OCI-LY3 (cell line): ENCODE results near the gene MYL5.

Experiments
- EZH2phosphoT487 ChIP-seq: fragments of 200-600 bp; shearing (Covaris generic); IDR thresholded peaks from 2 replicates; pipeline ENCODE4 v1.6.1; 2018; ENCODE audit warnings: antibody characterized with exemption, mixed run types, low read depth
- TF ChIP-seq, protein P1 (sequence below): fragments of 200-600, 300-600 bp; sonication (generic); IDR thresholded peaks from 2 replicates; pipeline ENCODE4 v1.5.1; 2014; ENCODE audit warnings: antibody characterized with exemption, low read length, low read depth

DNA sequence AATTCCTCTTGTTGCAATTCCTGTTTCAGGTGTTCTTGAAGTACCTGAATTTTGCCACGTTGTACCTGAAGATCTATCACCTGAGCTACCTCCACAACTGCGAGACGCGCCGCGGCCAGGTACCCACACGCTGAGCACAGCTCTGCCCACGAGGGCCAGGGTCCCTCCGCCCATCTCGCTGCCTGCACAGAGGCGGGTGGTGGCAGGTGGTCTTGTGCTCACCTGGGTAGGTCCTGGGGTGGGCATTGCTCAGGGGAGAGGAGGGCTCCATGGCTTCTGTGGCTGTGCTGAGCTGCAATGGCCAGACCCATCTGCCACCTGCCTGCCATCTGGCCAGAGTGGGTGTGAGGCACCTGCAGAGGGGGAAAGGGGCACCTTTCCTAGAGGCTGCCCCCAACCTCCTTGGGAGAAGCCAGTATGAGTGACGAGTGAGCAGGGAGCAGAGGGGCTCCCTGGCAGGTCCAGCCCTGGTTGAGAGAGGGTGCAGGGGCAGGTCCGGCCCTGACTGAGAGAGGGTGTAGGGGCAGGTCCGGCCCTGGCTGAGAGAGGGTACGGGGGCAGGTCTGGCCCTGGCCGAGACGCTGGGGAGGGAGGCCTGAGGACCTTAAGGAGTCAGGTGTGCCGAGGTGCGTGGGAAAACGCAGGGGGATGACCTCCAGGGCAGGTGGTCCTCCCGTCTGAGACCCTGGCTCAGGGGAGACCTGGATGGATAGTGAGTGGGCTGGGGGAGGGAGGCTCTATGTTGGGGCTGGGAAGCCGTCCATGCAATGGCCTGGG, 38.3 kb upstream of the MYL5 start:
- TF ChIP-seq, protein P1, sequence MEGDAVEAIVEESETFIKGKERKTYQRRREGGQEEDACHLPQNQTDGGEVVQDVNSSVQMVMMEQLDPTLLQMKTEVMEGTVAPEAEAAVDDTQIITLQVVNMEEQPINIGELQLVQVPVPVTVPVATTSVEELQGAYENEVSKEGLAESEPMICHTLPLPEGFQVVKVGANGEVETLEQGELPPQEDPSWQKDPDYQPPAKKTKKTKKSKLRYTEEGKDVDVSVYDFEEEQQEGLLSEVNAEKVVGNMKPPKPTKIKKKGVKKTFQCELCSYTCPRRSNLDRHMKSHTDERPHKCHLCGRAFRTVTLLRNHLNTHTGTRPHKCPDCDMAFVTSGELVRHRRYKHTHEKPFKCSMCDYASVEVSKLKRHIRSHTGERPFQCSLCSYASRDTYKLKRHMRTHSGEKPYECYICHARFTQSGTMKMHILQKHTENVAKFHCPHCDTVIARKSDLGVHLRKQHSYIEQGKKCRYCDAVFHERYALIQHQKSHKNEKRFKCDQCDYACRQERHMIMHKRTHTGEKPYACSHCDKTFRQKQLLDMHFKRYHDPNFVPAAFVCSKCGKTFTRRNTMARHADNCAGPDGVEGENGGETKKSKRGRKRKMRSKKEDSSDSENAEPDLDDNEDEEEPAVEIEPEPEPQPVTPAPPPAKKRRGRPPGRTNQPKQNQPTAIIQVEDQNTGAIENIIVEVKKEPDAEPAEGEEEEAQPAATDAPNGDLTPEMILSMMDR, result no peak
- no peak for TF ChIP-seq EZH2phosphoT487
